OCI-LY7 (cell line): ENCODE results near the gene LCE1D.

ENCODE experiments used
- CTCF ChIP-seq: fragments of 200-600 bp; sonication (generic); conservative IDR thresholded peaks from 2 replicates; pipeline ENCODE4 v1.5.1; 2014; ENCODE audit warnings: mild to moderate bottlenecking, antibody characterized with exemption, low read length, moderate library complexity, mixed read lengths
- EZH2phosphoT487 ChIP-seq: fragments of 200-600 bp; sonication (generic); IDR thresholded peaks from 2 replicates; pipeline ENCODE4 v1.6.1; 2018; ENCODE audit warnings: low read depth, borderline replicate concordance, mild to moderate bottlenecking, mixed run types, antibody characterized with exemption, low read length, moderate library complexity, mixed read lengths

GRCh38 chr1:152758636-152759035, 37.9 kb upstream of the LCE1D start:
- TF ChIP-seq EZH2phosphoT487 (no peak), CTCF (no peak)
